OCI-LY7 (cell line): ENCODE results near the gene VPS39.
A peak's percentile ranks its signal among the peaks of the same experiment; 100 is the strongest.

Experiments used
- EZH2phosphoT487 ChIP-seq: fragments of 200-600 bp; sonication (generic); IDR thresholded peaks from 2 replicates; pipeline ENCODE4 v1.6.1; 2018; ENCODE audit warnings: low read depth, borderline replicate concordance, mild to moderate bottlenecking, mixed run types, antibody characterized with exemption, low read length, moderate library complexity, mixed read lengths
- TF ChIP-seq, protein P1 (sequence below): fragments of 200-600 bp; sonication (generic); conservative IDR thresholded peaks from 2 replicates; pipeline ENCODE4 v1.5.1; 2014; ENCODE audit warnings: mild to moderate bottlenecking, antibody characterized with exemption, low read length, moderate library complexity, mixed read lengths

DNA sequence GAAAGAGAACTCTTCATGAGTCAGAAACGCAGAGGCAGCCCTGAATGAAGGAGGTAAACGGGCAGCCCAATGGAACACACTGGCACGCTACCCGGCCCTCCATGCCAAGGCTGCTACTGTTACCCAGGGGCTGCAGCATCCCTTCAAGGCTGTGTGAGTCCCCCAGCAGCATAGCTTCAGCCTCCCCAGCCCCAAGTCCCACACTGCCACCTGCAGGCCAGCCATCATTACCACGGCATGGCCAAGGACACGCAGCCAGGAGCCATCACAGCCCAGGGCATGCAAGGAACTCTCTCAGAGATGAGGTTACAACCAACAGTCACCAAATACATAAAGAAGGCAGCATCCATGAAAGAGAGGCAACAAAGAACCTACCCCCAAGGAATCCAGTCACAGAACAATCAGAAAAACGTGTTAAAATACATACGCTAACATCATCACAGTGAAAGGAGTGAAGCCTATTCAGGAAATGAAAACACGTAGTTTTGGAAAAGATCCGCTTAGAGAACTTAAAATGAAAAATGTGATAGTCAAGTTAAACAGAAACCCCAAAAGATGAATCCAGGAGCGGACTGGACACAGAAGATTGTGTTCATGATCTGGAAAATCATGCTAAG is 74.1 kb downstream of the VPS39 start:
- TF ChIP-seq, protein P1, sequence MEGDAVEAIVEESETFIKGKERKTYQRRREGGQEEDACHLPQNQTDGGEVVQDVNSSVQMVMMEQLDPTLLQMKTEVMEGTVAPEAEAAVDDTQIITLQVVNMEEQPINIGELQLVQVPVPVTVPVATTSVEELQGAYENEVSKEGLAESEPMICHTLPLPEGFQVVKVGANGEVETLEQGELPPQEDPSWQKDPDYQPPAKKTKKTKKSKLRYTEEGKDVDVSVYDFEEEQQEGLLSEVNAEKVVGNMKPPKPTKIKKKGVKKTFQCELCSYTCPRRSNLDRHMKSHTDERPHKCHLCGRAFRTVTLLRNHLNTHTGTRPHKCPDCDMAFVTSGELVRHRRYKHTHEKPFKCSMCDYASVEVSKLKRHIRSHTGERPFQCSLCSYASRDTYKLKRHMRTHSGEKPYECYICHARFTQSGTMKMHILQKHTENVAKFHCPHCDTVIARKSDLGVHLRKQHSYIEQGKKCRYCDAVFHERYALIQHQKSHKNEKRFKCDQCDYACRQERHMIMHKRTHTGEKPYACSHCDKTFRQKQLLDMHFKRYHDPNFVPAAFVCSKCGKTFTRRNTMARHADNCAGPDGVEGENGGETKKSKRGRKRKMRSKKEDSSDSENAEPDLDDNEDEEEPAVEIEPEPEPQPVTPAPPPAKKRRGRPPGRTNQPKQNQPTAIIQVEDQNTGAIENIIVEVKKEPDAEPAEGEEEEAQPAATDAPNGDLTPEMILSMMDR, result peak; percentile 91
- TF ChIP-seq EZH2phosphoT487, result no peak
